H1 (cell line): ENCODE measurements around the gene ORMDL3. TPM values are rescaled to one million over a fixed set of nuclear protein-coding genes. Genes with fewer than 3 reads are reported as not detected.

Experiments used
- CTCF ChIA-PET: fragments of 300-600 bp; sonication (Branson Sonifier 250); formaldehyde crosslinking; loops from one replicate; lab custom pipeline; 2021; ENCODE audit not compliant: partially characterized antibody; lab: Charles Lee
- POLR2A ChIA-PET: fragments of 300-600 bp; sonication (Branson Sonifier 250); formaldehyde crosslinking; loops from one replicate; lab custom pipeline; 2021; ENCODE audit warnings: inconsistent platforms; ENCODE audit not compliant: partially characterized antibody; lab: Charles Lee
- DNase-seq, 2 experiments: peaks; one replicate each; pipeline versions ENCODE4 v3.0.0 to v3.0.0-alpha.2; 2010 to 2022; ENCODE audit warnings: low spot score in 2 of 2, low read depth in 1 of 2, mixed read lengths in 1 of 2
- FAIRE-seq: peaks from 2 replicates; lab custom pipeline; 2011; peaks lifted over from hg19 to GRCh38; lab: Jason Lieb, UNC
- H2AFZ ChIP-seq: 2 replicates; pipeline ENCODE4 v1.8.1; 2012; ENCODE audit warnings: low read length, inconsistent platforms
- H2AK5ac ChIP-seq: 2 replicates; pipeline ENCODE4 v1.6.1; 2013; ENCODE audit warnings: low read depth, low read length
- H2BK120ac ChIP-seq: replicated peaks from 2 replicates; pipeline ENCODE3; 2013; ENCODE audit warnings: low read depth, low read length, inconsistent platforms
- H2BK12ac ChIP-seq: 2 replicates; pipeline ENCODE4 v1.6.1; 2013; ENCODE audit warnings: low read depth, low read length
- H2BK15ac ChIP-seq: 2 replicates; pipeline ENCODE4 v1.6.1; 2013; ENCODE audit warnings: low read length
- H2BK20ac ChIP-seq: 2 replicates; pipeline ENCODE4 v1.6.1; 2013; ENCODE audit warnings: low read length
- H2BK5ac ChIP-seq: 2 replicates; pipeline ENCODE4 v1.6.1; 2013; ENCODE audit warnings: low read depth, low read length
- H3K14ac ChIP-seq: 2 replicates; pipeline ENCODE4 v1.6.1; 2013; ENCODE audit warnings: inconsistent platforms; ENCODE audit not compliant: insufficient read length
- H3K18ac ChIP-seq: 2 replicates; pipeline ENCODE4 v1.6.1; 2013; ENCODE audit warnings: low read length; ENCODE audit errors: extremely low read depth
- H3K23ac ChIP-seq: 2 replicates; pipeline ENCODE4 v1.6.1; 2013; ENCODE audit warnings: inconsistent platforms; ENCODE audit not compliant: insufficient read length
- H3K23me2 ChIP-seq: 2 replicates; pipeline ENCODE4 v1.6.1; 2013; ENCODE audit warnings: low read depth, low read length
- H3K27ac ChIP-seq: 2 replicates; pipeline ENCODE4 v1.6.1; 2011; ENCODE audit warnings: low read depth, low read length, inconsistent platforms
- H3K27me3 ChIP-seq, 4 experiments: replicated peaks in 1 of 4; 1 replicate in 1 of 4; 2 replicates in 3 of 4; pipeline versions ENCODE4 v1.6.1 to v1.8.1; 2011 to 2013; ENCODE audit warnings: low read length in 3 of 4, mild to moderate bottlenecking in 3 of 4, inconsistent platforms in 2 of 4, mixed read lengths in 2 of 4, moderate library complexity in 1 of 4; ENCODE audit not compliant: control insufficient read depth in 3 of 4, insufficient read depth in 3 of 4; ENCODE audit errors: extremely low read depth in 1 of 4
- H3K36me3 ChIP-seq, 4 experiments: 2 replicates each; pipeline versions ENCODE4 v1.6.1 to v1.8.1; 2011 to 2013; ENCODE audit warnings: mild to moderate bottlenecking in 4 of 4, low read length in 3 of 4, moderate library complexity in 2 of 4, control low read depth in 1 of 4, inconsistent platforms in 1 of 4; ENCODE audit not compliant: insufficient read depth in 4 of 4, control insufficient read depth in 2 of 4
- H3K4ac ChIP-seq: replicated peaks from 2 replicates; pipeline ENCODE3; 2013; ENCODE audit warnings: low read length, low read depth, mixed read lengths, inconsistent platforms; ENCODE audit not compliant: insufficient read length
- H3K4me1 ChIP-seq, 4 experiments: replicated peaks in 1 of 4; 1 replicate in 1 of 4; 2 replicates in 3 of 4; pipeline versions ENCODE4 v1.6.1 to v1.8.1; 2011 to 2013; ENCODE audit warnings: low read length in 3 of 4, inconsistent platforms in 2 of 4, mixed read lengths in 1 of 4; ENCODE audit not compliant: insufficient read depth in 4 of 4, control insufficient read depth in 3 of 4
- H3K4me2 ChIP-seq, 2 experiments: 2 replicates each; pipeline versions ENCODE4 v1.6.1 to v1.8.1; 2011 to 2013; ENCODE audit warnings: low read depth in 2 of 2, low read length in 2 of 2, control low read depth in 1 of 2, inconsistent platforms in 1 of 2, mild to moderate bottlenecking in 1 of 2; ENCODE audit not compliant: insufficient read depth in 1 of 2
- H3K4me3 ChIP-seq, 4 experiments: fragments of 200-600, 300-600 bp in 1 of 4; sonication (generic), shearing (Covaris generic), sonication (Bioruptor Twin) in 1 of 4; 2 replicates each; pipeline versions ENCODE4 v1.5.1 to v1.8.1; 2011 to 2016; ENCODE audit warnings: low read length in 4 of 4, low read depth in 3 of 4, control low read depth in 2 of 4, inconsistent platforms in 2 of 4, mild to moderate bottlenecking in 2 of 4, mixed read lengths in 1 of 4, moderate library complexity in 1 of 4; ENCODE audit not compliant: insufficient read depth in 2 of 4; ENCODE audit errors: extremely low read depth in 1 of 4
- H3K56ac ChIP-seq: replicated peaks from 2 replicates; pipeline ENCODE3; 2013; ENCODE audit warnings: low read depth, mild to moderate bottlenecking, mixed read lengths, low read length, inconsistent platforms; ENCODE audit not compliant: insufficient read length
- H3K79me1 ChIP-seq: 2 replicates; pipeline ENCODE4 v1.6.1; 2013; ENCODE audit warnings: low read depth, low read length, control low read depth
- H3K79me2 ChIP-seq, 2 experiments: 2 replicates each; pipeline versions ENCODE4 v1.6.1 to v1.8.1; 2012 to 2013; ENCODE audit warnings: low read length in 2 of 2, mild to moderate bottlenecking in 2 of 2, inconsistent platforms in 1 of 2; ENCODE audit not compliant: insufficient read depth in 2 of 2, control insufficient read depth in 1 of 2
- H3K9ac ChIP-seq, 4 experiments: replicated peaks in 1 of 4; 1 replicate in 1 of 4; 2 replicates in 3 of 4; pipeline versions ENCODE4 v1.6.1 to v1.8.1; 2011 to 2013; ENCODE audit warnings: low read depth in 3 of 4, low read length in 3 of 4, control low read depth in 2 of 4, mild to moderate bottlenecking in 2 of 4, moderate library complexity in 2 of 4, inconsistent platforms in 1 of 4; ENCODE audit errors: extremely low read depth in 1 of 4
- H3K9me3 ChIP-seq, 2 experiments: 2 replicates each; pipeline versions ENCODE4 v1.6.1 to v1.8.1; 2012 to 2013; ENCODE audit warnings: mild to moderate bottlenecking in 2 of 2, moderate library complexity in 2 of 2, control low read depth in 1 of 2, inconsistent platforms in 1 of 2, low read depth in 1 of 2, low read length in 1 of 2, mixed read lengths in 1 of 2; ENCODE audit not compliant: insufficient read depth in 2 of 2
- H4K20me1 ChIP-seq, 2 experiments: replicated peaks in 1 of 2; 2 replicates each; pipeline versions ENCODE3 to v1.8.1; 2011 to 2013; ENCODE audit warnings: inconsistent platforms in 2 of 2, low read length in 2 of 2, mild to moderate bottlenecking in 1 of 2; ENCODE audit not compliant: insufficient read depth in 2 of 2, control insufficient read depth in 1 of 2
- H4K5ac ChIP-seq: 2 replicates; pipeline ENCODE4 v1.6.1; 2013; ENCODE audit warnings: low read length, low read depth, mixed read lengths, inconsistent platforms; ENCODE audit not compliant: insufficient read length
- H4K8ac ChIP-seq: 2 replicates; pipeline ENCODE4 v1.8.0; 2013; ENCODE audit warnings: mild to moderate bottlenecking, moderate library complexity, low read length, inconsistent platforms; ENCODE audit not compliant: insufficient read depth; ENCODE audit errors: extremely low read depth
- H4K91ac ChIP-seq: replicated peaks from 2 replicates; pipeline ENCODE3; 2013; ENCODE audit warnings: low read length, mixed read lengths, inconsistent platforms; ENCODE audit not compliant: insufficient read length
- POLR2A ChIP-seq, 2 experiments: IDR thresholded peaks; 1 replicate in 1 of 2; 2 replicates in 1 of 2; pipeline ENCODE4 v1.6.1; 2011; ENCODE audit warnings: low read depth in 2 of 2, low read length in 2 of 2, mild to moderate bottlenecking in 2 of 2; ENCODE audit errors: control extremely low read depth in 1 of 2
- YY1 ChIP-seq: IDR thresholded peaks from 2 replicates; pipeline ENCODE4 v1.6.1; 2011; ENCODE audit warnings: low read depth, mild to moderate bottlenecking, low read length
- WGBS, 2 experiments: shearing (Covaris generic) in 1 of 2; methylation state at CpG; one replicate each; pipeline versions ENCODE4 v1.1.6 to v1.1.7; 2013 to 2015; ENCODE audit warnings: low lambda C conversion rate in 2 of 2, mixed read lengths in 2 of 2, inconsistent platforms in 1 of 2, low coverage in 1 of 2, missing lambda C conversion rate in 1 of 2; ENCODE audit not compliant: insufficient replicate concordance in 2 of 2, insufficient coverage in 1 of 2, insufficient read length in 1 of 2; ENCODE audit errors: extremely low coverage in 1 of 2, missing lambda C conversion rate in 1 of 2; 5-methylcytosine and 5-hydroxymethylcytosine counted together
- polyA plus RNA-seq, 7 experiments: library from polyadenylated mRNA; depleted of rRNA in 3 of 7; stranded (reverse) in 5 of 7; unstranded in 2 of 7; fragments of >200 nt in 5 of 7; fragments of 200-250 nt in 2 of 7; gene quantifications; 1 replicate in 5 of 7; 2 replicates in 1 of 7; 4 replicates in 1 of 7; pipeline versions ENCODE4 v1.2.1 to v1.2.3, GENCODE V29; 2011 to 2013; ENCODE audit warnings: missing spikeins in 2 of 7, mixed read lengths in 2 of 7
- total RNA-seq: library from RNA; stranded (reverse); fragmentation: NEBNext Ultra II Directional; extraction: Animal tissue kit (Norgen Biotek cat#: 25700); gene quantifications from 2 replicates; pipeline ENCODE4 v1.2.1, GENCODE V29; 2021

ORMDL3 gene
- total and polyA plus RNA-seq, 2 of the 8 experiments (the other 6 are each of a cell fraction or from before 2014, with no cell fraction given), result 50.4 to 108 TPM

DNA sequence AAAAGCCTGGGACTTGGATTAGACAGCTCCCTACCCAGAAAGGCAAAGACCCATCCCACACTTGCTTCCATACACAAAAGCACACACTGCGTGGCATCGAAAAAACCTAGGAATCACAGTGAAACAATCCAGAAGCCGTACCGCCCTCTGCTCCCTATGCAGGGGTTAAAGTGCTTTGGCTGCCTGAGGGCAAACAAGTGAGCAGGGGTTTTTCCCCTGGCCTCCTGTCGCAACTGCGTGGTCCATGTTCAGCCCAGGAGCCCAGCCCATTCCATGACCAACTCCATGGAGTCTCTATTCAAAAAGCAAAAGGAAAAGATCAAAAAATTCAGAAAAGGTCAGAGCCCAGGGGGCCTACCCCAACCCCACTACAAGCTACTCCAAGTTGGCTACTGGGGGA, 5.4 kb downstream of the ORMDL3 start:
- H2AFZ ChIP-seq, result no peak overlapping the region
- no peak overlapping the region for H3K9ac ChIP-seq
- no peak overlapping the region for H2BK15ac ChIP-seq
- H3K36me3 ChIP-seq, result peaks cover 13 to 24% (median 19%) of the 10 kb centered on the region in 4 experiments; a peak in 7 of 8 replicates
- H3K79me1 ChIP-seq, result peaks cover 13% of the 10 kb centered on the region
- no peak overlapping the region for H2BK5ac ChIP-seq
- no peak overlapping the region for H4K91ac ChIP-seq
- peaks cover 0 to 30% of the 10 kb centered on the region in 2 experiments; a peak in 2 of 4 replicates for H3K79me2 ChIP-seq
- H3K9me3 ChIP-seq, result no peaks in the 10 kb centered on the region
- peaks cover 5 to 20% (median 13%) of the 10 kb centered on the region in 4 experiments for H3K4me1 ChIP-seq
- DNase-seq, result no peak
- ChIA-PET POLR2A (interaction anchor here (0.7 kb wide), 1 partner anchor 11 kb away, joined by 3 read pairs; no protein-coding TSS in a partner anchor), CTCF (no interaction called here)
- no peak overlapping the region for H2AK5ac ChIP-seq
- no peak overlapping the region for H3K27ac ChIP-seq
- H3K18ac ChIP-seq, result no peak overlapping the region
- WGBS, 2 experiments, result 98% methylated on average over 6 of the region's 6 CpGs; no CpG with 5 or more reads in 1 of the 2 experiments
- no peak overlapping the region for H3K4me2 ChIP-seq
- H3K4ac ChIP-seq, result no peak overlapping the region
- H3K14ac ChIP-seq, result no peak overlapping the region
- H2BK20ac ChIP-seq, result no peak overlapping the region
- H3K27me3 ChIP-seq, result no peaks in the 10 kb centered on the region
- no peak overlapping the region for H3K23ac ChIP-seq
- H3K23me2 ChIP-seq, result peaks cover 6% of the 10 kb centered on the region; the same call in 1 of the 2 replicates
- TF ChIP-seq POLR2A (IDR thresholded peaks at IDR 0.05; ENCODE audit: control extremely low read depth in 1 of 2, low read depth in 2 of 2, low read length in 2 of 2) (no peak), YY1 (no peak)
- H3K4me3 ChIP-seq, result no peak overlapping the region
- H2BK120ac ChIP-seq, result no peak overlapping the region
- H4K8ac ChIP-seq, result no peak overlapping the region
- H2BK12ac ChIP-seq, result no peak overlapping the region
- no peak for FAIRE-seq
- H4K20me1 ChIP-seq, result peaks cover 18 to 23% of the 10 kb centered on the region in 2 experiments
- no peak overlapping the region for H3K56ac ChIP-seq
- H4K5ac ChIP-seq, result no peak overlapping the region
